Jurkat, Clone E6-1 (cell line): ENCODE results near the gene INPP5J.

Experiments used
- DNase-seq: peaks from one replicate; pipeline ENCODE4 v3.0.0-alpha.2; 2011; ENCODE audit warnings: low read depth, low spot score
- H3K4me3 ChIP-seq: 2 replicates; pipeline ENCODE4 v1.5.1; 2011; ENCODE audit warnings: mild to moderate bottlenecking, low read length, control low read depth, moderate library complexity

INPP5J gene

GRCh38 chr22:31120642-31121041 is 2.1 kb upstream of the INPP5J start:
- H3K4me3 ChIP-seq, result no peak overlapping the region
- no peak for DNase-seq

GRCh38 chr22:31121403-31121802 is 1.4 kb upstream of the INPP5J start:
- no peak overlapping the region for H3K4me3 ChIP-seq
- no peak for DNase-seq

DNA sequence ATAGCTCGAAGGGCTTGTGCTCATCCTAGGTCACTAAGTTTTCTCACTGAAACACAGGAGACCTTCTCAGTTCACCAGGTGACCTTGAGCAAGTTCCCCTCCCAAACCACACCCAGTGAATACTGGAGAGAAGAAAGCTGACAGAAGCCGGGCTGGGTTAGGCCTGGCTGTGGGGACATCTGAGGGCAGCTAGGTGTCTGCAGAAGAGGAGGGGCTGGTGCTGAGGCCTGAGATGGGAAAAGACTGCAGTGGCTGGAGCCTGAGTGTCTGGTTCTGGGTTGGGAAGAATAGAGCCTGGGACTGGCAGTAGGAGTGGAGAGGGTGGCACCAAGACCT is 602 bp upstream of the INPP5J start:
- no peak overlapping the region for H3K4me3 ChIP-seq
- DNase-seq, result no peak

- DNase-seq, result no peak
- no peak overlapping the region for H3K4me3 ChIP-seq
Measured at GRCh38 chr22:31123292-31123602, 481 bp downstream of the INPP5J start.

DNA sequence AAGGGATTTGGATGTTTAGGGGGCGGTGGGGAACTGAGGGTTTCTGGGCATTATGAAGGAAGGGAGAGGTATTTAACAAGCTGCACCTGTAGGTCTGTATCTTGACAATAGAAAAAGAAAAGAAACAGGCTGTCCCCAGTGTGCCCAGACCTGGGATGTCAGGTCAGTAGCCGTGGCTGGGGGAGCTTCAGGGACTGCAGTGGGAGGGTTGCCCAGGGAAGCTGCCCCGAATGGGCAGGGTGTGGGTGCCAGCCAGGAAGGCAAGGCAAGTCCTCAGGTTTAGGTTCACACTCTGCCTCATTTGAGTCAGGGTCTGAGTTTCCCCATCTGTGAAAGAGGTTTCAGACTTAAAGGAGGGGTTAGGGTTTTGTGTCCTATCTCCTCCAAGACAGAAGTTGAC is 1.5 kb downstream of the INPP5J start:
- no peak overlapping the region for H3K4me3 ChIP-seq
- no peak for DNase-seq

DNA sequence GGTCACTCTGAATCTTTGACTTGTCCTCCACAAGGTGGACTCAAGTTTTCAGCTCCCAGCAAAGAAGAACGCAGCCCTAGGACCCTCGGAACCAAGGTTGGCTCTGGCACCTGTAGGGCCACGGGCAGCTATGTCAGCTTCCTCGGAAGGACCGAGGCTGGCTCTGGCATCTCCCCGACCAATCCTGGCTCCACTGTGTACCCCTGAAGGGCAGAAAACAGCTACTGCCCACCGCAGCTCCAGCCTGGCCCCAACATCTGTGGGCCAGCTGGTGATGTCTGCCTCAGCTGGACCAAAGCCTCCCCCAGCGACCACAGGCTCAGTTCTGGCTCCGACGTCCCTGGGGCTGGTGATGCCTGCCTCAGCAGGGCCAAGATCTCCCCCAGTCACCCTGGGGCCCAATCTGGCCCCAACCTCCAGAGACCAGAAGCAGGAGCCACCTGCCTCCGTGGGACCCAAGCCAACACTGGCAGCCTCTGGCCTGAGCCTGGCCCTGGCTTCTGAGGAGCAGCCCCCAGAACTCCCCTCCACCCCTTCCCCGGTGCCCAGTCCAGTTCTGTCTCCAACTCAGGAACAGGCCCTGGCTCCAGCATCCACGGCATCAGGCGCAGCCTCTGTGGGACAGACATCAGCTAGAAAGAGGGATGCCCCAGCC is 2.2 kb downstream of the INPP5J start:
- no peak for DNase-seq
- no peak overlapping the region for H3K4me3 ChIP-seq

- no peak overlapping the region for H3K4me3 ChIP-seq
- DNase-seq, result no peak
Measured at GRCh38 chr22:31125521-31126117, 2.9 kb downstream of the INPP5J start.

GRCh38 chr22:31126128-31126868 is 3.5 kb downstream of the INPP5J start:
- no peak for DNase-seq
- no peak overlapping the region for H3K4me3 ChIP-seq

DNA sequence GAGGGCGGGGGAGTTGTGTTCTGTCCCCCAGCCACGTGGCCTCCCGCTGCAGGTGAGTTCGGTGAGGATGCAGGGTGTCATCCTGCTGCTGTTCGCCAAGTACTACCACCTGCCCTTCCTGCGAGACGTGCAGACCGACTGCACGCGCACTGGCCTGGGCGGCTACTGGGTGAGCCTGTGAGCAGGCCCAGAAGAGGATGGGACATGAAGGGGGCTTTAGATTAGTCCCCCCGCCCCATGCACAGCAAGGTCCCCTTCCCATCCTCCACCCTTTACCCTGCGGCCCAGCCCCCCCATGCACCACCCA is 4.1 kb downstream of the INPP5J start:
- no peak for DNase-seq
- no peak overlapping the region for H3K4me3 ChIP-seq

GRCh38 chr22:31127181-31127772 is 4.5 kb downstream of the INPP5J start:
- no peak for DNase-seq
- H3K4me3 ChIP-seq, result no peak overlapping the region

DNA sequence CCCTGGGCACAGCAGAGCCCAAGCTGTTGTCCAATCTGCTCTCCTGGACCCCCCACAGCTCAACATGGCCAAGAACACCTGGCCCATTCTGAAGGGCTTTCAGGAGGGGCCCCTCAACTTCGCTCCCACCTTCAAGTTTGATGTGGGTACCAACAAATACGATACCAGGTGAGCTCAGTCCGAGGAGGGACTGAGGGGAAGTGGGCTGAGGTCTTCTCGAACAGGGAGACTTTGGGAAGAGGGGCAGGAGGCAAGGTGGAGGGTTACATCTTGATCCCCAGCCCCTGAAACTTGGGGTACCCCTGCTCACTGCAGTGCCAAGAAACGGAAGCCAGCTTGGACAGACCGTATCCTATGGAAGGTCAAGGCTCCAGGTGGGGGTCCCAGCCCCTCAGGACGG is 5.4 kb downstream of the INPP5J start:
- no peak overlapping the region for H3K4me3 ChIP-seq
- no peak for DNase-seq

GRCh38 chr22:31130873-31131272 is 8.1 kb downstream of the INPP5J start:
- no peak overlapping the region for H3K4me3 ChIP-seq
- DNase-seq, result no peak

- DNase-seq, result no peak
- no peak overlapping the region for H3K4me3 ChIP-seq
Measured at GRCh38 chr22:31133911-31134310, 11.1 kb downstream of the INPP5J start.

DNA sequence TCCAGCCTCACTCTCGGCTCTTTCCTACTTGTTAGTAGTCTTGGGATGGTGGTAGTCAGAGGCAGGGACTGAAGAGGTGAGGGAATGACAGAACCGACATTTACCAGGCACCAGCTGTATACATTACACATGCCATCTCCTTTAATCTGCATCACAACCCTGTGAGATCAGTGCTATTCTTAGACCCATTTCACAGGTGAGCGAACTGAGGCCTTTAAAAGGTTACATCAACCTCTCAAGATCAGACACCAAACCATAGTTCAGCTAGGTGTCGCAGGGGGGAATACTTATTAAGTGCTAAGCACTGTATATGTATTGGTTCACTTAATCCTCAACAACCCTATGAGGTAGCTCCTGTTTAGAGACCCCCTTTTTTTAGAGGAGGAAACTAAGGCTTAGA is 11.9 kb downstream of the INPP5J start:
- DNase-seq, result no peak
- no peak overlapping the region for H3K4me3 ChIP-seq

DNA sequence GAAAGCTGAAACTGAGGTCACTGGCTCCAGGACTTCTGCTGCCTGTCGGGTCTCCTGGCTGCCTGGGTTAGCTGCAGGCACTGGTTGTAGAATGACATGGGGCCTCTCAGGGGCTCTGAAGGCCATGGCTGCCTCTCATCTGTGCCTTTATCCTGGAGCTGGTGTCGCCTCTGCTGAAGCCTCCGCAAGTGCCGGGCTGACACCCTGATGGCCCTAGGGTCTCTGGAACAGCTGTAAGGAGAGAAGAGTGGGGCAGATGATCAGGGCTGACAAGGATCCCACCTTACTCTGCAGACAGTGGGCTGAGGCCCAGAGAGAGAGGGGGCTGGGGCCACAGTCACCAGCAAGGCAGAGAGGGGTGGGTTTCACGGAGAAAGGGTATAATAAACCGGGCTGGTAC is 12.9 kb downstream of the INPP5J start:
- H3K4me3 ChIP-seq, result no peak overlapping the region
- DNase-seq, result no peak

- no peak overlapping the region for H3K4me3 ChIP-seq
Measured at GRCh38 chr22:31136155-31136554, 13.4 kb downstream of the INPP5J start.

GRCh38 chr22:31136711-31137110 is 13.9 kb downstream of the INPP5J start:
- DNase-seq, result no peak
- H3K4me3 ChIP-seq, result no peak overlapping the region

More at GRCh38 chr22:31136155-31136554, 13.4 kb downstream of the INPP5J start:
- DNase-seq, result no peak

DNA sequence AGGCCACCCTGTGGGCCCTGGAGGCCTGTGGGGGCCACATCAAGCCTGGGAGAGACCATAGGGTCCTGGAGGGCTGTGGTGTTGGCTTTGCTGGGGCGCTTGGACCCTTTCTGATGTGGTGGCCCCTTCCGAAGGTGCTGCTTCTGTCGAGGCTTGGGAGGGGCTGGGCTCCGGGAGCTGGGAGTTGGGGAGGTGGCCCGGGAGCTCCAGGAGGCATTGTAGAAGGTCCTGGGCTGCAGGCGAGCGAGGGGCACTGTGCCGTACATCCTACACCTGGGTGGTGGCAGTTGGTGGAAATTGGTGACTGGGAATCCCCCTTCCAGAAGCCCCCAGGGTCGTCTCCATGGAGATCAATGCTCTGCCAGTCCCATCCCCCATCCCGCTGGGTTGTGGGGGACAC is 15.0 kb downstream of the INPP5J start:
- no peak for DNase-seq
- H3K4me3 ChIP-seq, result no peak overlapping the region

- DNase-seq, result no peak
- H3K4me3 ChIP-seq, result no peak overlapping the region
Measured at GRCh38 chr22:31138126-31138525, 15.4 kb downstream of the INPP5J start.

- H3K4me3 ChIP-seq, result no peak overlapping the region
- DNase-seq, result no peak
Measured at GRCh38 chr22:31139066-31139465, 16.3 kb downstream of the INPP5J start.
